ENCODE measurements around the gene ALB. TPM values are rescaled to one million over a fixed set of nuclear protein-coding genes. Genes with fewer than 3 reads are reported as not detected.

The ALB gene
- total RNA-seq, 1 donor, result not detected

GRCh38 chr4:73417973-73418372, 13.9 kb downstream of the ALB start:
- no peak overlapping the region for H3K27ac ChIP-seq (ENCODE audit: low read depth, low read length)
- no peak for TF ChIP-seq CTCF (IDR thresholded peaks at IDR 0.05; ENCODE audit: extremely low read depth, low read depth, low read length)
- H3K27me3 ChIP-seq (ENCODE audit: insufficient read depth, low read length), result peaks cover 11% of the 10 kb centered on the region
- H3K4me3 ChIP-seq (ENCODE audit: insufficient read depth, low read length), result no peak overlapping the region
- H3K4me2 ChIP-seq (ENCODE audit: insufficient read depth, low read length), result no peak overlapping the region
- no peaks in the 10 kb centered on the region for H3K79me2 ChIP-seq (ENCODE audit: insufficient read depth, low read length)
- H3K9me3 ChIP-seq (ENCODE audit: low read depth, low read length), result no peaks in the 10 kb centered on the region
- H2AFZ ChIP-seq (ENCODE audit: low read length), result no peak overlapping the region
- no peaks in the 10 kb centered on the region for H3K36me3 ChIP-seq (ENCODE audit: insufficient read depth, low read length)
- no peaks in the 10 kb centered on the region for H3K4me1 ChIP-seq (ENCODE audit: insufficient read depth, low read length)
- DNase-seq (ENCODE audit: insufficient read length, low spot score, missing footprints), result no peak
- H4K20me1 ChIP-seq (ENCODE audit: insufficient read depth, low read length), result no peaks in the 10 kb centered on the region

DNA sequence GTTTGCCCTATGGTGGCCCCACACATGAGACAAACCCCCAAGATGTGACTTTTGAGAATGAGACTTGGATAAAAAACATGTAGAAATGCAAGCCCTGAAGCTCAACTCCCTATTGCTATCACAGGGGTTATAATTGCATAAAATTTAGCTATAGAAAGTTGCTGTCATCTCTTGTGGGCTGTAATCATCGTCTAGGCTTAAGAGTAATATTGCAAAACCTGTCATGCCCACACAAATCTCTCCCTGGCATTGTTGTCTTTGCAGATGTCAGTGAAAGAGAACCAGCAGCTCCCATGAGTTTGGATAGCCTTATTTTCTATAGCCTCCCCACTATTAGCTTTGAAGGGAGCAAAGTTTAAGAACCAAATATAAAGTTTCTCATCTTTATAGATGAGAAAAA, 14.6 kb downstream of the ALB start:
- Histone ChIP-seq H3K27me3 (ENCODE audit: insufficient read depth, low read length) (peaks cover 5% of the 10 kb centered on the region), H3K27ac (ENCODE audit: low read depth, low read length) (no peak overlapping the region), H3K36me3 (ENCODE audit: insufficient read depth, low read length) (no peaks in the 10 kb centered on the region), H3K79me2 (ENCODE audit: insufficient read depth, low read length) (no peaks in the 10 kb centered on the region), H3K9me3 (ENCODE audit: low read depth, low read length) (no peaks in the 10 kb centered on the region), H3K4me1 (ENCODE audit: insufficient read depth, low read length) (no peaks in the 10 kb centered on the region), H4K20me1 (ENCODE audit: insufficient read depth, low read length) (no peaks in the 10 kb centered on the region), H3K4me3 (ENCODE audit: insufficient read depth, low read length) (no peak overlapping the region), H2AFZ (ENCODE audit: low read length) (no peak overlapping the region), H3K4me2 (ENCODE audit: insufficient read depth, low read length) (no peak overlapping the region)
- no peak for TF ChIP-seq CTCF (IDR thresholded peaks at IDR 0.05; ENCODE audit: extremely low read depth, low read depth, low read length)
- no peak for DNase-seq (ENCODE audit: insufficient read length, low spot score, missing footprints)

- Histone ChIP-seq H4K20me1 (ENCODE audit: insufficient read depth, low read length) (no peaks in the 10 kb centered on the region), H3K4me3 (ENCODE audit: insufficient read depth, low read length) (no peak overlapping the region), H3K27me3 (ENCODE audit: insufficient read depth, low read length) (no peaks in the 10 kb centered on the region), H3K4me2 (ENCODE audit: insufficient read depth, low read length) (no peak overlapping the region), H3K27ac (ENCODE audit: low read depth, low read length) (no peak overlapping the region), H3K4me1 (ENCODE audit: insufficient read depth, low read length) (no peaks in the 10 kb centered on the region), H3K9me3 (ENCODE audit: low read depth, low read length) (no peaks in the 10 kb centered on the region), H3K36me3 (ENCODE audit: insufficient read depth, low read length) (no peaks in the 10 kb centered on the region), H3K79me2 (ENCODE audit: insufficient read depth, low read length) (no peaks in the 10 kb centered on the region), H2AFZ (ENCODE audit: low read length) (no peak overlapping the region)
- DNase-seq (ENCODE audit: insufficient read length, low spot score, missing footprints), result no peak
- no peak for TF ChIP-seq CTCF (IDR thresholded peaks at IDR 0.05; ENCODE audit: extremely low read depth, low read depth, low read length)
Measured at GRCh38 chr4:73419106-73420038, 15.3 kb downstream of the ALB start.

DNA sequence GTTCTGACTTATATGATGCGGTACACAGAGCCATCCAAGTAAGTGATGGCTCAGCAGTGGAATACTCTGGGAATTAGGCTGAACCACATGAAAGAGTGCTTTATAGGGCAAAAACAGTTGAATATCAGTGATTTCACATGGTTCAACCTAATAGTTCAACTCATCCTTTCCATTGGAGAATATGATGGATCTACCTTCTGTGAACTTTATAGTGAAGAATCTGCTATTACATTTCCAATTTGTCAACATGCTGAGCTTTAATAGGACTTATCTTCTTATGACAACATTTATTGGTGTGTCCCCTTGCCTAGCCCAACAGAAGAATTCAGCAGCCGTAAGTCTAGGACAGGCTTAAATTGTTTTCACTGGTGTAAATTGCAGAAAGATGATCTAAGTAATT, 16.5 kb downstream of the ALB start:
- no peak overlapping the region for H3K4me3 ChIP-seq (ENCODE audit: insufficient read depth, low read length)
- no peak for DNase-seq (ENCODE audit: insufficient read length, low spot score, missing footprints)
- no peaks in the 10 kb centered on the region for H3K79me2 ChIP-seq (ENCODE audit: insufficient read depth, low read length)
- no peak overlapping the region for H2AFZ ChIP-seq (ENCODE audit: low read length)
- H3K9me3 ChIP-seq (ENCODE audit: low read depth, low read length), result no peaks in the 10 kb centered on the region
- H3K4me2 ChIP-seq (ENCODE audit: insufficient read depth, low read length), result no peak overlapping the region
- no peak for TF ChIP-seq CTCF (IDR thresholded peaks at IDR 0.05; ENCODE audit: extremely low read depth, low read depth, low read length)
- H3K27ac ChIP-seq (ENCODE audit: low read depth, low read length), result no peak overlapping the region
- H3K27me3 ChIP-seq (ENCODE audit: insufficient read depth, low read length), result no peaks in the 10 kb centered on the region
- H4K20me1 ChIP-seq (ENCODE audit: insufficient read depth, low read length), result no peaks in the 10 kb centered on the region
- no peaks in the 10 kb centered on the region for H3K4me1 ChIP-seq (ENCODE audit: insufficient read depth, low read length)
- H3K36me3 ChIP-seq (ENCODE audit: insufficient read depth, low read length), result no peaks in the 10 kb centered on the region
